Measurements from ENCODE around the gene SPSB3.

Gene SPSB3

GRCh38 chr16:1762196-1762878 is 20.0 kb downstream of the SPSB3 start:
- no peak for DNase-seq

DNA sequence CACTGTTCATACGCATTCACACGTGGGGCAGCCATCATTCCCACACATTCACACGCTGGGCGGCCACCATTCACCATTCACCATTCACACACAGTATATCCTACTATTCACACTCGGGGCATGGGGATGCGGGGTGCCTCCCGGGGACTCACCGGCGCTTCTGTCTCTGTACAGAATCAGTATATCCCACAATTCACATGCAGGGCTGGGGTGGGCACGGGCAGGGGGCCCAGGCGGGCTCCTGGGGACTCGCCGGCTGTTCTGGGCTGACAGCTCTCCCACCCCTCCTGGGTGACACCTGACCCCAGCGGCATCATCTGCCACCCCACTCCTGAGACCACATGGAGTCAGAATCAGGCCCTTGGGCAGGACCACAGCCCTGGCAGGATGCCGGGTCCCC is 20.6 kb downstream of the SPSB3 start:
- no peak for DNase-seq

DNA sequence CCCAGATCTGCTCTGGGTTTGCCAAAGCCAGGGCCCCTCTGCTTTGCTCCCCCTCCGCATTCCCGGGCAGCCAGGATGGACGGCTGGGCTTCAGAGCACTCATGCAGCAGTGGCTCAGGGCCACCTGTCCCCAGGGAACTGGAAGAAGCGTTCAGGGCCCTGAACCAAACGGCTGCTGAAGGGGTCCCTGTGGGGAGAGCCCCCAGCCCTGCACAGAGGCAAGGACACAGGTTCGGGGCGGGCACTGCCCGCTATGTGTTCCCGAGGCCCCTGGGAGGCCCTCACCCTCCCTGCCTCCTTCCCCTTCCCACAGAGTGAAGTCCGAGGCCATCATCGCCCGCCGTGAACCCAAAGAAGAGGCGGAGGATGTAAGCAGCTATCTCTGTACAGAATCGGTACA is 21.5 kb downstream of the SPSB3 start:
- DNase-seq, result no peak

DNA sequence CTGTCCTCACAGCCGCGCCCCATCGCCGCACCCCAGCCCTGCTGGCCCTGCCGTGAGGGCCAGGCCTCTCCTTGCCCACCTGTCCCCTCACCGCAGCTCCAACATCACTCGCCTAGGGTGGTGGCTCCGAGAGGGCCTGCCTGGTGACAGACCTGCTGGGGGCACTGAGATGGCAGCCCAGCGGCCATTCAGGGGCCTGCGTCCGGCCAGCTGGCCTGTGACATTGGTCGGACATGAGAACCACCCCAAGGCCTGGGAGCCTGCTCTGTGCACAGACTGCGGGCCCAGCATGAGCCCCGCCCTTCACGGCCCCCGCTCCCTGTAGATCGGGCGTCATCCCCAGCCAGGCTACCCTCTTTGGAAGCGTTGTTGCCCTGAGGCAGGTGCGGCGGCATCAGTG is 22.9 kb downstream of the SPSB3 start:
- DNase-seq, result no peak

GRCh38 chr16:1758923-1759322 is 23.4 kb downstream of the SPSB3 start:
- no peak for DNase-seq

DNA sequence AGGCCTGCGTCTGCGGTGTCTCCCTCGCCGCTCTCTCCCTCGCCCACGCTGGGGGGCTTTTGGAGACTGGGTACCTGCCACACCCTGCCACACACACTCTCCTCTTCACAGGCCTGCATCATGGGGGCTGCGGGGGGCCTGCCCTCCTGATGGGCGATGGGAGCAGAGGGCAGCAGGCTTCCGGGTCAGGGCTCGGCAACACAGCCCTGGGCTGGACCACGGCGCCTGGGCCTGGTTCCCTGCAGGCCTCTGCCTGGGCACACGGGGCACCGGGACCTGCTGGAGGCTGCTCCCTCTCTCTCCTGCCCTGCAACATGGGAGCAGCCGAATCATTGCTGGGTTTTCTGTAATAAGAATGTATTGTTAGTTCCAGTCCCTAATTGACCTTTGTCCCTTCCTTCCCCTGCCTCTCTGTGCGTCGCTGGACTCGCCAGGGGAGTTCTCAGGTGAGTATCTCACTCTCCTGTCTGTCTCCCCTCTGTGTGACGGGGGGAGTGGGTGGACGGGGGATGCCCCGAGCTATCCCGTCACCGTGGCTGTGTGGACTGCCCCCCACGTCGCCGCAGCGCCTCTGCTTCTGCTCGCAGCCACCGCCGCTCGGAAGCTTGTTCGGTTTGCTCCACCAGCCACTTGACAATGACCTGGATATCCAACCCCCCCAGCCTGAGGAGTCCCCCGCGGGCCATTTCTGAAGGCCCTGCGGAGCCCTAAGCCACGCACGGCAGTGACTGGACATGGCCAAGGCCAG is 24.5 kb downstream of the SPSB3 start:
- no peak for DNase-seq

GRCh38 chr16:1754204-1754603 is 28.2 kb downstream of the SPSB3 start:
- DNase-seq, result no peak

GRCh38 chr16:1752853-1753252 is 29.5 kb downstream of the SPSB3 start:
- DNase-seq, result no peak

- DNase-seq, result no peak
Measured at GRCh38 chr16:1751946-1752345, 30.4 kb downstream of the SPSB3 start.

DNA sequence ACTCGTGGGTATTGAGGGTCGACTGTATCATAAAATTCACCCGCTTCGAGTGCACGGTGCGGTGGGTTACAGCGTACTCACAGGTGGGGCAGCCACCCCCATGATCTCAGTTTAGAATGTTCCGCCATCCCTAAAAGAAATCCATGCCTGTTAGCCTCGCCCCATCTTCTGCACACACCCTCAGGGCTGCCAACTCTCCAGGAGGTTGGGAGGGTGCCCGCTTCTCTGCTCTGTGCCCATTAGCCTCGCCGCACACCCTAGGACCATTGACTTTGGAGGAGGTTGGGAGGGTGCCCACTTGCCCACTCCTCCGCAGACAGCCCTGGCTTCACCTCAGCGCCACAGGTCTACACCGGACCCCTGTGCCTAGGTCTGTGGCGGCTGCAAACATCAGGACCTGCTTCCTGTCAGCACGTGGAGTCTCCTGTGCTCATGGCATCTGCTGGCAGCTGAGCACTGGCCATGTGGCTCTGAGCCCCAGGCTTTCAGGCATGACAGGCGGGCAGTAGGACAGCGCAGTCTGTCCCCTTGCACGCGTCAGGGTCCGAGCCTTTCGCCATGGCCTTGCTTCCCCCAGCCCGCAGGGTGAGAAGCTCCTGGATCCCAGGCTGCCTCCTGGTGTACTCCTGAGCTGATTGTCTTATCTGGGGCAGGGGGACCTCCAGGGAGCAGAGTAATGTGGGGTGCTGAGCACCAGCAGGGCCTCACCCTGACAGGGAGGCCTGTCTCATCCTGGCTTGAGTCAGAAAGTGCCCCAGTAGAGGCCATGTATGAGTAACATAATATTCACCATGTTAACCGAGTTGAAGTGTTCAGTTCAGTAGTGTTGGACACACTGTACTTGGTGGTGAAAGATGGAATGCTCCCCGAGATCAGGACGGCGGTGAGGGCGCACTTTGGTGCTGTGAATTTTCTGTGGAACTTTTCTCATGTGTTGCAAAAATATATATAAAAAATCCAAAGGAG is 32.9 kb downstream of the SPSB3 start:
- no peak for DNase-seq

GRCh38 chr16:1747934-1748333 is 34.4 kb downstream of the SPSB3 start:
- no peak for DNase-seq

- no peak for DNase-seq
Measured at GRCh38 chr16:1746693-1747195, 35.6 kb downstream of the SPSB3 start.

GRCh38 chr16:1745900-1746692 is 36.3 kb downstream of the SPSB3 start:
- no peak for DNase-seq

DNA sequence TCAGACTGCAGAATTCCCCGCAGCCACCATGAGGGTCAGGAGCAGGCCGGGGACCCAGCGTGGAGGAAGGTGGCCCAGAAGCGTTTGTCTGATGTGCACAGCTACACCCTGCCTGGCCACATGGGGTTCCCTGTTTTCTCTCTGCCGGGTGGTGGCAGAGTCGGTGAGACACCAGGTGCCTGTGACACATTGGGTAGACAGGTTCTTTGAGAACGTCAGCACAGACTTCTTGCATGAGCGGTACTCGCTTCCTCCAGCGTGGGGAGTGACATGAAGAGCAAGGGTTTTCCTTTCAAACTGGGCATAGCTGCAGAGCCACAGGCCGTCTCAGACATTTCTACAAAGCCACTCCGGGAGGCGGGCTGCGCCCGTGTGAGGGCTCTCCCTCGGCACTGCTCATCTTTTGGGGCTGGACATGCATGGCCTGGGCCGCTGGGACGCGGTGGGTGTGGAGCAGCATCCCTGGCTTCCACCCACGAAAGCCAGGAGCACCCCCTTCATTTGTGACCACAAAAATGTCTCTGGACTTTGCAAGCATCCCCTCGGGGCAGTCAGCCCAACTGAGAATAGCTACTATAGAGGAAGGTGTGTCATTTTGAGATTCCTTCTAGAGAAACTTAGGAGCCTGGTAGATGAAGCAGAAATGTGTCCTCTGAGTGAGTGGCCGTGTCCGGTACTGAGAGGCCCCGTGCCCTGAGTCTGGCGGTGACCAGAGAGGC is 37.0 kb downstream of the SPSB3 start:
- no peak for DNase-seq

DNA sequence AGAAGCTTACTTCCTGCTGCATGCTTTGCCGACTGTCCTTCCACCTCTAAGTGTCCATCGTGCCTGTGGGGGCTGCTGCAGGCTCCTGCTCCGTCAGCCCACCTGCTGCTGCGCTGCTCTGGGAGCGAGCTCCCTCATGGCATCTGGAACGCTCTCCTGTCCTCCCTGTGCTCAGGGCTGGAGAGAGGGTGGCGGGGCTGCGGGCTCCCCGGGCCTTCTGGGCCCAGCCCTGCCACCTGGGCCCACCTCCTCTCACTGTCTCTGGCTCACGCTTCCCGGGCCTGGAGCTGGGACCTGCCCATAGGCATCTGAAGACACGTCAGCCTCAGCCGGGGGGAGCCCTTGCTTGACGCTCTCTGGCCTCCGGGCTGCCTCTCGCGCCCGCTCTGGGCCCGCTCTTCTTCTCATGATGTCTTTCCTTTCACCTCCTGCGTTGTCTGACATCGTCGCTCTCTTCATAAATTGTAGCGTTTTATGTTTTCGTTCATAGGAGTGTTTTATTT is 38.0 kb downstream of the SPSB3 start:
- no peak for DNase-seq

- DNase-seq, result no peak
Measured at GRCh38 chr16:1743376-1744337, 38.7 kb downstream of the SPSB3 start.

GRCh38 chr16:1741553-1742165 is 40.7 kb downstream of the SPSB3 start:
- no peak for DNase-seq

DNA sequence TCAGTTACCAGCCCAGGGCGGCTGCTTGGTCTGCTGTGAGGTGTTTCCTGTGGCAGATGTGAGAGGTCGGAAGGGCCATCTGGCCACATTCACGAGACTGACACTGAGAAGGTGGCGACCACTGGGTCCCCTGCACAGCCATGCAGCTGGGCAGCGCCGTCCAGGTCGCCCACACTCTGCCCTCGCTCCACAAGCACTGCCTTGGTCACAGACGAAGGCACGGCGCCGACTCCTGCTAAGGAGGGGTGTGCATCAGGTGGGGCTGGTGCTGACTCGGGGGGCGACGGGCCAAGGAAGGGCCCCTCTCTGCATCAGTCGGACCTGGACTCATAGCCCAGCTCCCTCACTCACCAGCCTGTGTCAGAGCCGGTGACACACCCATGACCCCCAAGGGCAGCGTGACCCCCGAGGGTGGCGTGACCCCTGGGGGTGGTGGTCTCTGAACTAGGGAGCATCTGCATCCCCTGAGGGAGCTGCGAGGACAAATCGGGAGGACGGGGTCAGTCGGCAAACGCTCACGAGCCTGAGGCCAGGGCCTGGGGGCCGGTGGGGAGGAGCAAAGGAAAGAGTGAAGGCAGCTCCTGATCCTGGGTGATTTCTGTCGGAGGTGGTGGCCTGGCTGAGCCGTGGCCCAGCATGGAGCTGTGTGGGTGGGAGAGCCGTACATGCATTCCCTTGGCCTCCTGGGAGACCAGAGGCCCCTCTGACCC is 41.4 kb downstream of the SPSB3 start:
- DNase-seq, result no peak

GRCh38 chr16:1740234-1740633 is 42.1 kb downstream of the SPSB3 start:
- DNase-seq, result no peak

All from activated CD4-positive, alpha-beta T cell treated with anti-CD3 and anti-CD28 coated beads, Interleukin-2, amount 50 U/mL, for 16 hours (primary cell).